DOHH2 (cell line): ENCODE results near the gene RGS19.

Source experiments
- EZH2phosphoT487 ChIP-seq: fragments of 200-600 bp; sonication (generic); IDR thresholded peaks from 2 replicates; pipeline ENCODE4 v1.6.1; 2017; ENCODE audit warnings: borderline replicate concordance, mild to moderate bottlenecking, antibody characterized with exemption, low read length, moderate library complexity, mixed read lengths
- TF ChIP-seq, protein P1 (sequence below): fragments of 200-600 bp; sonication (generic); IDR thresholded peaks from one replicate; pipeline ENCODE4 v1.5.1; 2014; ENCODE audit warnings: antibody characterized with exemption, mild to moderate bottlenecking, low read depth, low read length; ENCODE audit not compliant: poor library complexity, severe bottlenecking

DNA sequence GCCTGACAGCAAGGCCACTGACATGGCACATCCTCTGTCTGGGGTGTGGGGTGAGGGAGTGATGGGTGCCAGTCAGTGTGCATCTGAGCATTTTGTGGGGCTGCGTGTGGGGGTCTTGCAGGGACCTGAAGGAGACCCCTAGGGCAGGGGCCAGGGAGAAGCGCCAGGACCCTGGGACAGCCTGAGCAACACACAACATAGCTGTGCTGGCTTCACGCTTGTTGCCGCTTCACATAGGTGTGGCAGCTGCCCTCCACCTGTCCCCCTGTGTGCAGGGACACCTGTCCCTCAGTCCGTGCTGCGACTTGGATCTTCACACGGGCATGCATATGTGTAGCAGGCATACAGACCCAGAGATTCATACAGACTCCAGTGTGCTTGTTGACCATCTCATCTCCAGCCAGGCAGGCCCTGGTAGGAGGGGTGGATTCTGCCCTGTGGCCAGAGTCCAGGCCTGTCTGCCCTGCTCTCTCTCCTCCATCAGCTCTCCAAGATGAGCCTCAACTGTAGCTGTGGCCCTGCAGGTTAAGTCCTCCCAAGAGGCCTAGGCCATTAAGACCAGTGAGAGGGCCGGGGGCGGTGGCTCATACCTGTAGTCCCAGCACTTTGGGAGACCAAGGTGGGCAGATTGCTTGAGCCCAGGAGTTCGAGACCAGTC lies 31.2 kb upstream of the RGS19 start:
- TF ChIP-seq, protein P1, sequence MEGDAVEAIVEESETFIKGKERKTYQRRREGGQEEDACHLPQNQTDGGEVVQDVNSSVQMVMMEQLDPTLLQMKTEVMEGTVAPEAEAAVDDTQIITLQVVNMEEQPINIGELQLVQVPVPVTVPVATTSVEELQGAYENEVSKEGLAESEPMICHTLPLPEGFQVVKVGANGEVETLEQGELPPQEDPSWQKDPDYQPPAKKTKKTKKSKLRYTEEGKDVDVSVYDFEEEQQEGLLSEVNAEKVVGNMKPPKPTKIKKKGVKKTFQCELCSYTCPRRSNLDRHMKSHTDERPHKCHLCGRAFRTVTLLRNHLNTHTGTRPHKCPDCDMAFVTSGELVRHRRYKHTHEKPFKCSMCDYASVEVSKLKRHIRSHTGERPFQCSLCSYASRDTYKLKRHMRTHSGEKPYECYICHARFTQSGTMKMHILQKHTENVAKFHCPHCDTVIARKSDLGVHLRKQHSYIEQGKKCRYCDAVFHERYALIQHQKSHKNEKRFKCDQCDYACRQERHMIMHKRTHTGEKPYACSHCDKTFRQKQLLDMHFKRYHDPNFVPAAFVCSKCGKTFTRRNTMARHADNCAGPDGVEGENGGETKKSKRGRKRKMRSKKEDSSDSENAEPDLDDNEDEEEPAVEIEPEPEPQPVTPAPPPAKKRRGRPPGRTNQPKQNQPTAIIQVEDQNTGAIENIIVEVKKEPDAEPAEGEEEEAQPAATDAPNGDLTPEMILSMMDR = no peak
- no peak for TF ChIP-seq EZH2phosphoT487
